AG20443 (cell line): ENCODE results near the gene CFAP410.
A peak's percentile ranks its signal among the peaks of the same experiment; 100 is the strongest.

Experiments
- DNase-seq: peaks from one replicate; pipeline ENCODE4 v3.0.0; 2012; ENCODE audit warnings: low spot score, mixed read lengths

Gene CFAP410

GRCh38 chr21:44298301-44298700, 40.9 kb downstream of the CFAP410 start:
- DNase-seq: no peak

GRCh38 chr21:44297525-44298290, 41.5 kb downstream of the CFAP410 start:
- peak; percentile 94 for DNase-seq

GRCh38 chr21:44296916-44297315, 42.3 kb downstream of the CFAP410 start:
- no peak for DNase-seq

- DNase-seq: no peak
Observed at GRCh38 chr21:44296103-44296519, 43.1 kb downstream of the CFAP410 start.

- DNase-seq: no peak
Observed at GRCh38 chr21:44295646-44296045, 43.5 kb downstream of the CFAP410 start.

- DNase-seq: no peak
Observed at GRCh38 chr21:44295163-44295573, 44.0 kb downstream of the CFAP410 start.

- DNase-seq: peak; percentile 66
Observed at GRCh38 chr21:44294391-44295162, 44.6 kb downstream of the CFAP410 start.

- no peak for DNase-seq
Observed at GRCh38 chr21:44293551-44294231, 45.5 kb downstream of the CFAP410 start.

GRCh38 chr21:44292812-44293195, 46.4 kb downstream of the CFAP410 start:
- no peak for DNase-seq

GRCh38 chr21:44291936-44292811, 47.0 kb downstream of the CFAP410 start:
- DNase-seq: no peak

GRCh38 chr21:44291078-44291935, 47.9 kb downstream of the CFAP410 start:
- DNase-seq: no peak

- no peak for DNase-seq
Observed at GRCh38 chr21:44290327-44291077, 48.7 kb downstream of the CFAP410 start.

GRCh38 chr21:44289381-44290010, 49.7 kb downstream of the CFAP410 start:
- no peak for DNase-seq

- DNase-seq: no peak
Observed at GRCh38 chr21:44288251-44289110, 50.7 kb downstream of the CFAP410 start.

GRCh38 chr21:44286716-44287632, 52.2 kb downstream of the CFAP410 start:
- DNase-seq: no peak

- no peak for DNase-seq
Observed at GRCh38 chr21:44286086-44286715, 53.0 kb downstream of the CFAP410 start.
